Nephron (organoid): ENCODE results near the gene FILIP1L.
A peak's percentile ranks its signal among the peaks of the same experiment; 100 is the strongest.

ENCODE experiments used
- H3K27ac Mint-ChIP-seq, 3 experiments: 2 replicates each; pipeline ENCODE4 v1.8.0; 2020; ENCODE audit warnings: mixed read lengths in 3 of 3, mild to moderate bottlenecking in 2 of 3, moderate library complexity in 1 of 3
- H3K27me3 Mint-ChIP-seq: 2 replicates; pipeline ENCODE4 v1.8.0; 2021; ENCODE audit warnings: low read depth, mild to moderate bottlenecking, moderate library complexity, mixed read lengths
- H3K36me3 Mint-ChIP-seq: 2 replicates; pipeline ENCODE4 v1.8.0; 2020; ENCODE audit warnings: low read depth, mixed read lengths
- H3K4me1 Mint-ChIP-seq: 2 replicates; pipeline ENCODE4 v1.8.0; 2020; ENCODE audit warnings: mixed read lengths
- H3K4me3 Mint-ChIP-seq, 3 experiments: 2 replicates each; pipeline ENCODE4 v1.8.0; 2020; ENCODE audit warnings: mild to moderate bottlenecking in 3 of 3, mixed read lengths in 3 of 3, moderate library complexity in 2 of 3
- H3K9me3 Mint-ChIP-seq: 2 replicates; pipeline ENCODE4 v1.8.0; 2020; ENCODE audit warnings: mixed read lengths
- CTCF ChIP-seq, 3 experiments: fragments of 200-600 bp; sonication (generic); IDR thresholded peaks; one replicate each; pipeline ENCODE4 v1.5.0; 2021; ENCODE audit warnings: antibody characterized with exemption in 3 of 3; ENCODE audit not compliant: unreplicated experiment in 3 of 3

Gene FILIP1L

GRCh38 chr3:100108464-100109079, 5.7 kb downstream of the FILIP1L start:
- no peak for TF ChIP-seq CTCF (IDR thresholded peaks at IDR 0.05; ENCODE audit: unreplicated experiment in 3 of 3)
- no peaks in the 10 kb centered on the region for H3K9me3 Mint-ChIP-seq
- H3K36me3 Mint-ChIP-seq = no peaks in the 10 kb centered on the region
- no peak overlapping the region for H3K4me3 Mint-ChIP-seq
- peaks cover 72% of the 10 kb centered on the region for H3K4me1 Mint-ChIP-seq
- H3K27me3 Mint-ChIP-seq = no peaks in the 10 kb centered on the region
- H3K27ac Mint-ChIP-seq = peak overlapping the region; percentile 20 to 75 (median 47)

- Mint-ChIP-seq H3K4me3 (no peak overlapping the region), H3K27me3 (no peaks in the 10 kb centered on the region), H3K9me3 (no peaks in the 10 kb centered on the region), H3K36me3 (no peaks in the 10 kb centered on the region), H3K27ac (peak overlapping the region; percentile 48 to 75 (median 74)), H3K4me1 (peaks cover 78% of the 10 kb centered on the region)
- no peak for TF ChIP-seq CTCF (IDR thresholded peaks at IDR 0.05; ENCODE audit: unreplicated experiment in 3 of 3)
Measured at GRCh38 chr3:100107221-100107814, 7.0 kb downstream of the FILIP1L start.

- Mint-ChIP-seq H3K4me1 (peaks cover 76% of the 10 kb centered on the region), H3K27me3 (no peaks in the 10 kb centered on the region), H3K36me3 (no peaks in the 10 kb centered on the region), H3K27ac (peak overlapping the region; percentile 48 to 85 (median 67)), H3K4me3 (no peak overlapping the region), H3K9me3 (no peaks in the 10 kb centered on the region)
- no peak for TF ChIP-seq CTCF (IDR thresholded peaks at IDR 0.05; ENCODE audit: unreplicated experiment in 3 of 3)
Measured at GRCh38 chr3:100106531-100107141, 7.7 kb downstream of the FILIP1L start.

GRCh38 chr3:100106094-100106493, 8.2 kb downstream of the FILIP1L start:
- Mint-ChIP-seq H3K27ac (peak overlapping the region; percentile 60 to 85 (median 67)), H3K4me3 (no peak overlapping the region), H3K9me3 (no peaks in the 10 kb centered on the region), H3K36me3 (no peaks in the 10 kb centered on the region), H3K27me3 (no peaks in the 10 kb centered on the region), H3K4me1 (peaks cover 73% of the 10 kb centered on the region)
- TF ChIP-seq CTCF (IDR thresholded peaks at IDR 0.05; ENCODE audit: unreplicated experiment in 3 of 3) = no peak

GRCh38 chr3:100105501-100105900, 8.8 kb downstream of the FILIP1L start:
- peak overlapping the region; percentile 60 to 85 (median 67) for H3K27ac Mint-ChIP-seq
- H3K9me3 Mint-ChIP-seq = no peaks in the 10 kb centered on the region
- H3K27me3 Mint-ChIP-seq = no peaks in the 10 kb centered on the region
- H3K4me1 Mint-ChIP-seq = peaks cover 68% of the 10 kb centered on the region
- H3K4me3 Mint-ChIP-seq = no peak overlapping the region
- H3K36me3 Mint-ChIP-seq = no peaks in the 10 kb centered on the region
- no peak for TF ChIP-seq CTCF (IDR thresholded peaks at IDR 0.05; ENCODE audit: unreplicated experiment in 3 of 3)
